Activated T-cell treated with anti-CD3 and anti-CD28 coated beads, Interleukin-2, amount 50 U/mL, for 72 hours (primary cell): ENCODE results near the gene PTPRD. TPM values are rescaled to one million over a fixed set of nuclear protein-coding genes. Genes with fewer than 3 reads are reported as not detected.

ENCODE experiments used
- ATAC-seq, 2 donors: fragments of 150-1000 bp; cut with Tn5 transposase; replicated peaks in 1 of 2; 2 replicates each; pipeline ENCODE4 v1.10.0; 2021; ENCODE audit warnings: moderate library complexity in 2 of 2, mild to moderate bottlenecking in 1 of 2
- DNase-seq, 2 donors: peaks; one replicate each; pipeline ENCODE4 v3.0.0; 2021 to 2022; ENCODE audit warnings: mixed read lengths in 1 of 2
- H3K27ac Mint-ChIP-seq: one replicate; pipeline ENCODE4 v1.8.0; 2022; ENCODE audit warnings: mild to moderate bottlenecking, moderate library complexity, mixed read lengths
- H3K27me3 Mint-ChIP-seq: one replicate; pipeline ENCODE4 v1.8.0; 2022; ENCODE audit warnings: low read depth, mixed read lengths
- H3K36me3 Mint-ChIP-seq, 2 donors: one replicate each; pipeline ENCODE4 v1.8.0; 2022; ENCODE audit warnings: mixed read lengths in 2 of 2, mild to moderate bottlenecking in 1 of 2; ENCODE audit not compliant: insufficient read depth in 2 of 2
- H3K4me1 Mint-ChIP-seq: one replicate; pipeline ENCODE4 v1.8.0; 2022; ENCODE audit warnings: low read depth, mixed read lengths
- H3K4me3 Mint-ChIP-seq, 2 donors: one replicate each; pipeline ENCODE4 v1.8.0; 2022; ENCODE audit warnings: mild to moderate bottlenecking in 2 of 2, mixed read lengths in 2 of 2, moderate library complexity in 2 of 2
- H3K9me3 Mint-ChIP-seq, 2 donors: one replicate each; pipeline ENCODE4 v1.8.0; 2022; ENCODE audit warnings: mixed read lengths in 2 of 2
- total RNA-seq, 2 donors: library from RNA; stranded (reverse); gene quantifications; one replicate each; pipeline ENCODE4 v1.2.3, GENCODE V29; 2022

PTPRD gene
- total RNA-seq, 2 donors from 2014 or later = 0.44 TPM; not detected in 1

GRCh38 chr9:8745347-8745746 is 1867.5 kb downstream of the PTPRD start:
- no peaks in the 10 kb centered on the region for H3K4me1 Mint-ChIP-seq
- ATAC-seq = no peak
- no peak for DNase-seq
- H3K36me3 Mint-ChIP-seq = no peaks in the 10 kb centered on the region
- H3K4me3 Mint-ChIP-seq = no peak overlapping the region
- peaks cover 5% of the 10 kb centered on the region for H3K27me3 Mint-ChIP-seq
- H3K9me3 Mint-ChIP-seq = no peaks in the 10 kb centered on the region
- H3K27ac Mint-ChIP-seq = no peak overlapping the region

- Mint-ChIP-seq H3K27ac (no peak overlapping the region), H3K9me3 (no peaks in the 10 kb centered on the region), H3K27me3 (peaks cover 1% of the 10 kb centered on the region), H3K4me1 (no peaks in the 10 kb centered on the region), H3K36me3 (no peaks in the 10 kb centered on the region), H3K4me3 (no peak overlapping the region)
- DNase-seq = no peak
- no peak for ATAC-seq
These were observed 1873.9 kb downstream of the PTPRD start for GRCh38 chr9:8738945-8739344.

- ATAC-seq (no peak), DNase-seq (no peak)
- H3K27ac Mint-ChIP-seq = no peak overlapping the region
- no peak overlapping the region for H3K4me3 Mint-ChIP-seq
- no peaks in the 10 kb centered on the region for H3K9me3 Mint-ChIP-seq
- H3K27me3 Mint-ChIP-seq = peaks cover 16% of the 10 kb centered on the region
- H3K4me1 Mint-ChIP-seq = no peaks in the 10 kb centered on the region
- no peaks in the 10 kb centered on the region for H3K36me3 Mint-ChIP-seq
These were observed 1876.0 kb downstream of the PTPRD start for GRCh38 chr9:8736805-8737204.

GRCh38 chr9:8734760-8735159 is 1878.0 kb downstream of the PTPRD start:
- no peak for ATAC-seq
- Mint-ChIP-seq H3K9me3 (no peaks in the 10 kb centered on the region), H3K36me3 (no peaks in the 10 kb centered on the region), H3K27me3 (peaks cover 24% of the 10 kb centered on the region), H3K27ac (no peak overlapping the region), H3K4me1 (no peaks in the 10 kb centered on the region), H3K4me3 (no peak overlapping the region)
- no peak for DNase-seq

GRCh38 chr9:8733131-8733954 is 1879.5 kb downstream of the PTPRD start:
- ATAC-seq (no peak), DNase-seq (no peak)
- Mint-ChIP-seq H3K36me3 (no peaks in the 10 kb centered on the region), H3K9me3 (no peaks in the 10 kb centered on the region), H3K4me1 (no peaks in the 10 kb centered on the region), H3K4me3 (no peak overlapping the region), H3K27me3 (peaks cover 24% of the 10 kb centered on the region), H3K27ac (no peak overlapping the region)

GRCh38 chr9:8732367-8733075 is 1880.3 kb downstream of the PTPRD start:
- H3K4me3 Mint-ChIP-seq = no peak overlapping the region
- DNase-seq (no peak), ATAC-seq (no peak)
- no peak overlapping the region for H3K27ac Mint-ChIP-seq
- H3K36me3 Mint-ChIP-seq = no peaks in the 10 kb centered on the region
- H3K4me1 Mint-ChIP-seq = no peaks in the 10 kb centered on the region
- H3K27me3 Mint-ChIP-seq = peaks cover 24% of the 10 kb centered on the region
- H3K9me3 Mint-ChIP-seq = no peaks in the 10 kb centered on the region

GRCh38 chr9:8730618-8731017 is 1882.2 kb downstream of the PTPRD start:
- H3K9me3 Mint-ChIP-seq = no peaks in the 10 kb centered on the region
- no peak for ATAC-seq
- no peak for DNase-seq
- no peak overlapping the region for H3K27ac Mint-ChIP-seq
- no peak overlapping the region for H3K4me3 Mint-ChIP-seq
- no peaks in the 10 kb centered on the region for H3K4me1 Mint-ChIP-seq
- peaks cover 24% of the 10 kb centered on the region for H3K27me3 Mint-ChIP-seq
- no peaks in the 10 kb centered on the region for H3K36me3 Mint-ChIP-seq

- ATAC-seq (no peak), DNase-seq (no peak)
- no peaks in the 10 kb centered on the region for H3K9me3 Mint-ChIP-seq
- no peak overlapping the region for H3K27ac Mint-ChIP-seq
- H3K4me1 Mint-ChIP-seq = no peaks in the 10 kb centered on the region
- H3K27me3 Mint-ChIP-seq = peaks cover 22% of the 10 kb centered on the region
- H3K4me3 Mint-ChIP-seq = no peak overlapping the region
- H3K36me3 Mint-ChIP-seq = no peaks in the 10 kb centered on the region
These were observed 1883.9 kb downstream of the PTPRD start for GRCh38 chr9:8728910-8729309.

- Mint-ChIP-seq H3K4me3 (no peak overlapping the region), H3K9me3 (no peaks in the 10 kb centered on the region), H3K36me3 (no peaks in the 10 kb centered on the region), H3K4me1 (no peaks in the 10 kb centered on the region), H3K27me3 (peaks cover 8% of the 10 kb centered on the region), H3K27ac (no peak overlapping the region)
- ATAC-seq (no peak), DNase-seq (no peak)
These were observed 1885.6 kb downstream of the PTPRD start for GRCh38 chr9:8727191-8727590.

GRCh38 chr9:8726692-8727091 is 1886.1 kb downstream of the PTPRD start:
- no peak for DNase-seq
- no peak for ATAC-seq
- no peaks in the 10 kb centered on the region for H3K36me3 Mint-ChIP-seq
- no peak overlapping the region for H3K27ac Mint-ChIP-seq
- peaks cover 8% of the 10 kb centered on the region for H3K27me3 Mint-ChIP-seq
- H3K9me3 Mint-ChIP-seq = no peaks in the 10 kb centered on the region
- H3K4me3 Mint-ChIP-seq = no peak overlapping the region
- no peaks in the 10 kb centered on the region for H3K4me1 Mint-ChIP-seq

- Mint-ChIP-seq H3K27ac (no peak overlapping the region), H3K4me1 (no peaks in the 10 kb centered on the region), H3K9me3 (no peaks in the 10 kb centered on the region), H3K4me3 (no peak overlapping the region), H3K36me3 (no peaks in the 10 kb centered on the region), H3K27me3 (peaks cover 2% of the 10 kb centered on the region)
- no peak for ATAC-seq
- no peak for DNase-seq
These were observed 1887.2 kb downstream of the PTPRD start for GRCh38 chr9:8725635-8726034.

- Mint-ChIP-seq H3K27me3 (no peaks in the 10 kb centered on the region), H3K4me1 (no peaks in the 10 kb centered on the region), H3K27ac (no peak overlapping the region), H3K36me3 (no peaks in the 10 kb centered on the region), H3K4me3 (no peak overlapping the region), H3K9me3 (no peaks in the 10 kb centered on the region)
- DNase-seq = no peak
- ATAC-seq = no peak
These were observed 1888.4 kb downstream of the PTPRD start for GRCh38 chr9:8724284-8725018.

GRCh38 chr9:8723195-8723594 is 1889.6 kb downstream of the PTPRD start:
- H3K36me3 Mint-ChIP-seq = no peaks in the 10 kb centered on the region
- DNase-seq = no peak
- ATAC-seq = no peak
- no peaks in the 10 kb centered on the region for H3K4me1 Mint-ChIP-seq
- no peaks in the 10 kb centered on the region for H3K9me3 Mint-ChIP-seq
- H3K27ac Mint-ChIP-seq = no peak overlapping the region
- no peaks in the 10 kb centered on the region for H3K27me3 Mint-ChIP-seq
- no peak overlapping the region for H3K4me3 Mint-ChIP-seq
